Loucy (cell line): ENCODE data around the gene TAF3.

Experiments
- H2AFZ ChIP-seq: fragments of 200-600 bp; sonication (generic); 2 replicates; pipeline ENCODE4 v1.6.0; 2016; ENCODE audit warnings: antibody characterized with exemption, mild to moderate bottlenecking, low read length, moderate library complexity
- H3F3A ChIP-seq: fragments of 200-600 bp; 2 replicates; pipeline ENCODE4 v1.6.0; 2016; ENCODE audit warnings: antibody characterized with exemption, low read depth, mild to moderate bottlenecking
- H3K27me3 ChIP-seq: fragments of 200-600 bp; sonication (generic); 2 replicates; pipeline ENCODE4 v1.6.1; 2014; ENCODE audit warnings: low read length, mild to moderate bottlenecking; ENCODE audit not compliant: insufficient read depth, poor library complexity, severe bottlenecking
- H3K36me3 ChIP-seq: fragments of 200-600 bp; sonication (generic); 2 replicates; pipeline ENCODE4 v1.6.1; 2016; ENCODE audit warnings: low read length; ENCODE audit not compliant: insufficient read depth
- H3K4me1 ChIP-seq: fragments of 200-600 bp; sonication (generic); 2 replicates; pipeline ENCODE4 v1.5.1; 2014; ENCODE audit warnings: low read length, mild to moderate bottlenecking; ENCODE audit not compliant: insufficient read depth, poor library complexity, severe bottlenecking
- H3K4me2 ChIP-seq: fragments of 200-600 bp; sonication (generic); 2 replicates; pipeline ENCODE4 v1.6.0; 2014; ENCODE audit warnings: antibody characterized with exemption, low read length, low read depth, mild to moderate bottlenecking; ENCODE audit not compliant: poor library complexity, severe bottlenecking
- H3K4me3 ChIP-seq: fragments of 200-600 bp; sonication (generic); 2 replicates; pipeline ENCODE4 v1.5.1; 2014; ENCODE audit warnings: low read length, mild to moderate bottlenecking, mixed read lengths; ENCODE audit not compliant: poor library complexity, severe bottlenecking
- H3K79me2 ChIP-seq: fragments of 200-600 bp; sonication (generic); 2 replicates; pipeline ENCODE4 v1.6.1; 2014; ENCODE audit warnings: low read length; ENCODE audit not compliant: insufficient read depth
- H3K9ac ChIP-seq: fragments of 200-600 bp; sonication (generic); 2 replicates; pipeline ENCODE4 v1.6.0; 2014; ENCODE audit warnings: mild to moderate bottlenecking, low read depth, low read length, moderate library complexity; ENCODE audit not compliant: poor library complexity, severe bottlenecking
- H3K9me2 ChIP-seq: fragments of 200-600 bp; sonication (generic); replicated peaks from 2 replicates; pipeline ENCODE4 v1.6.1; 2016; ENCODE audit warnings: low read depth, low read length, mixed read lengths
- H3K9me3 ChIP-seq: fragments of 200-600 bp; sonication (generic); 2 replicates; pipeline ENCODE4 v1.6.1; 2014; ENCODE audit warnings: mild to moderate bottlenecking, antibody characterized with exemption, low read length, low read depth; ENCODE audit not compliant: insufficient read depth
- H4K20me1 ChIP-seq: fragments of 200-600 bp; sonication (generic); 2 replicates; pipeline ENCODE4 v1.6.0; 2014; ENCODE audit warnings: antibody characterized with exemption, low read length, mild to moderate bottlenecking; ENCODE audit not compliant: insufficient read depth, poor library complexity, severe bottlenecking
- EZH2phosphoT487 ChIP-seq: fragments of 200-600 bp; IDR thresholded peaks from 2 replicates; pipeline ENCODE4 v1.6.1; 2018; ENCODE audit warnings: antibody characterized with exemption, mild to moderate bottlenecking, moderate library complexity, borderline replicate concordance
- TF ChIP-seq, protein P1 (sequence below): fragments of 200-600 bp; sonication (generic); conservative IDR thresholded peaks from 2 replicates; pipeline ENCODE4 v1.5.1; 2014; ENCODE audit warnings: mild to moderate bottlenecking, antibody characterized with exemption, low read length

The TAF3 gene

DNA sequence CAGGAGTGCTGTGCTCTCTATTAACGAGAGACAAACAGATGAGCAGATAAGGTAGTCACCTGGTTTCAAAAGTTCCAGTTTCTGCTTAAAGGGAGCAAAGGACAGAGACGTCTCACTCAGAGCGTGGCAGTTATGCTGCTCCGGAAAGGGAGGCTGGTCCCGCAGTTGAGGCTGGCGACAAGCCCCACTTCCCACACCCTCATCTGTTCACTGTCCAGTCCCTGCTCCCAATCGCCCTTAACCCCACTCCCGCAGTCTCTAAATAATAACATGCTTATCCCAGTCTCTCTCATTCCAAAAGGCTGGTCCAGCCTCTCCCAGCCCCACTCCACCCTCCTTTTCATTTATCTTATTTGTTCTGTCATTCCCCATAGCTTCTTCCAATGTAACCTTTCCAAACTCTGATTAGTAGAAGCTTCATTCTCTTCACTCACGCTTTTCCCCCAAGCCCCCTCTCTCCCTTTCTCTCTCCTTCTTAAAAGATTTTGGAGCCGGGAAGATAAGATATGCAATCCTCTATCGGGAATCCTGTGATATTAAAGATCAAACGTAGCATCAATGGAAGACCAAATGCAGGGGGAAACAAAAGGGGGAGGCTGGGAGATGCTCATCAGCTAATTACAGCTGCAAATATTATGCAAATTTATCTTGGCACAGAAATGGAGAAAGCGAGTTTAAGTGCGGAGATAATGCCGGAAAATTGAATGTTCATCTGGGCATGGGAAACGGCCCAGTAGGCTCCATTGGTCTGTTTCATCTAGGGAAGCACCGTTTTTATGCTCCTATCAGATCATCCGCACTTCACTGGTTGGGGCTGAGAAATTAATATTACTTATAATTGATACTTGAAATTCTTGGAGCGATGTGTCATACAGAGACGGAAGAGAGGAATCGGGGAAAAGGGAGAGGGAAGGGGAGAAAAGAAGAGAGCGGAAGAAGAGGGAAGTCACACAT, 219.9 kb downstream of the TAF3 start:
- no peaks in the 10 kb centered on the region for H3F3A ChIP-seq
- no peaks in the 10 kb centered on the region for H3K27me3 ChIP-seq

DNA sequence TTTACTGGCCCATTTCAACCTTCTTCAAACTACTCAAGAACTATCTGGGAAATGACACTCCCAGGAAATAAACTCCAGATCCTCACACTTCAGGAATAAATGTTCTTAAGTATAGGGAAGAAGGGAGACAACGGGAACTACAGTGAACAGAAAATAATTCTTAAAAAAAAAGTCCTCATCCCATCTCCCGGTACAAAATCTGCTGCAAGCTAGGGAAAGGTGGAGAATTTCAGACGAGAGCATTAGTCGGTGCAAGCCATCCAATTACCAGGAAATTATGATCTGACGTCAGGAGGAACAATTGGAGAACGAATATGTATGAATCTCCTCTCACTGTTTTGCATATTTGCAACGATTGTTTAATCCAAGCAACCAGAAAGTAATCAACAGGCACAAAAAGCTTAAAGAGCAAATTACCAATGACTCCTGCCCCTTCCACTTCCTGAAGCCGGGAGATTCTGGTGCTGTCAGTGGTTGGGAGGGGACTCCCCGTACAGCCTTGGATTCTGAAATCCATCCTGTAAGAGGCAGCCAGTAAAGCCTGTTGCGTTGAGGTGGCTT, 221.1 kb downstream of the TAF3 start:
- Histone ChIP-seq H3K9me2 (no peaks in the 10 kb centered on the region), H4K20me1 (no peaks in the 10 kb centered on the region), H3F3A (no peaks in the 10 kb centered on the region), H3K36me3 (no peaks in the 10 kb centered on the region), H3K4me2 (no peak overlapping the region), H3K79me2 (no peaks in the 10 kb centered on the region), H3K4me3 (no peak overlapping the region), H3K27me3 (peaks cover 2% of the 10 kb centered on the region), H2AFZ (no peak overlapping the region), H3K9ac (no peak overlapping the region), H3K4me1 (no peaks in the 10 kb centered on the region), H3K9me3 (no peaks in the 10 kb centered on the region)
- TF ChIP-seq EZH2phosphoT487, result no peak
- TF ChIP-seq, protein P1, sequence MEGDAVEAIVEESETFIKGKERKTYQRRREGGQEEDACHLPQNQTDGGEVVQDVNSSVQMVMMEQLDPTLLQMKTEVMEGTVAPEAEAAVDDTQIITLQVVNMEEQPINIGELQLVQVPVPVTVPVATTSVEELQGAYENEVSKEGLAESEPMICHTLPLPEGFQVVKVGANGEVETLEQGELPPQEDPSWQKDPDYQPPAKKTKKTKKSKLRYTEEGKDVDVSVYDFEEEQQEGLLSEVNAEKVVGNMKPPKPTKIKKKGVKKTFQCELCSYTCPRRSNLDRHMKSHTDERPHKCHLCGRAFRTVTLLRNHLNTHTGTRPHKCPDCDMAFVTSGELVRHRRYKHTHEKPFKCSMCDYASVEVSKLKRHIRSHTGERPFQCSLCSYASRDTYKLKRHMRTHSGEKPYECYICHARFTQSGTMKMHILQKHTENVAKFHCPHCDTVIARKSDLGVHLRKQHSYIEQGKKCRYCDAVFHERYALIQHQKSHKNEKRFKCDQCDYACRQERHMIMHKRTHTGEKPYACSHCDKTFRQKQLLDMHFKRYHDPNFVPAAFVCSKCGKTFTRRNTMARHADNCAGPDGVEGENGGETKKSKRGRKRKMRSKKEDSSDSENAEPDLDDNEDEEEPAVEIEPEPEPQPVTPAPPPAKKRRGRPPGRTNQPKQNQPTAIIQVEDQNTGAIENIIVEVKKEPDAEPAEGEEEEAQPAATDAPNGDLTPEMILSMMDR, result no peak

More for the DNA sequence above, 219.9 kb downstream of the TAF3 start:
- no peaks in the 10 kb centered on the region for H3K9me2 ChIP-seq
- H3K4me2 ChIP-seq, result no peak overlapping the region
- H3K79me2 ChIP-seq, result no peaks in the 10 kb centered on the region
- H3K36me3 ChIP-seq, result no peaks in the 10 kb centered on the region
- no peaks in the 10 kb centered on the region for H4K20me1 ChIP-seq
- H3K4me1 ChIP-seq, result no peaks in the 10 kb centered on the region
- TF ChIP-seq, protein P1, result no peak
- no peak for TF ChIP-seq EZH2phosphoT487
- no peak overlapping the region for H3K4me3 ChIP-seq
- H2AFZ ChIP-seq, result no peak overlapping the region; the same call in 1 of the 2 replicates
- no peak overlapping the region for H3K9ac ChIP-seq
- no peaks in the 10 kb centered on the region for H3K9me3 ChIP-seq

DNA sequence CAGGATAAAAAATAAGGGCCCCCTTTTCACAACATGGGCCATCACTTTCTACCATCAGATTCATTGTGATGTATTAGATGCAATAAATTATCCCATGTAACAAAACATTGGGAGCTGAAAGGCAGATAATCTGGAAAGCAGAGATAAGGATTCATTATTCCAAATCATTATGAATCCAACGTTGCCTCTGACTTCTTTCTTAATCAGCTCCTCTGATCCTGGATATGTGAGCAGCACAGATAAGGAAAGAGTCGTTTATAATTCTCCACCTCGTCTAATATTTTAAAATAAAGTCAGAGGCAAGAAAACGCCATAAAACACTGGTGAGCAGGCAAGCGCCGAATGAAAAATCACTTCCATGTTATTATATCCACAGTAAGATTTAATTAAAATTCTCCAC, 222.3 kb downstream of the TAF3 start:
- no peaks in the 10 kb centered on the region for H4K20me1 ChIP-seq
- no peak overlapping the region for H2AFZ ChIP-seq
- H3K27me3 ChIP-seq, result peaks cover 5% of the 10 kb centered on the region
- no peaks in the 10 kb centered on the region for H3K4me1 ChIP-seq
- no peak overlapping the region for H3K4me3 ChIP-seq
- no peaks in the 10 kb centered on the region for H3K9me3 ChIP-seq
- H3K9me2 ChIP-seq, result no peaks in the 10 kb centered on the region
- no peak overlapping the region for H3K4me2 ChIP-seq
- H3F3A ChIP-seq, result no peaks in the 10 kb centered on the region
- no peak overlapping the region for H3K9ac ChIP-seq
- H3K36me3 ChIP-seq, result no peaks in the 10 kb centered on the region
- no peak for TF ChIP-seq EZH2phosphoT487
- TF ChIP-seq, protein P1, result no peak
- H3K79me2 ChIP-seq, result no peaks in the 10 kb centered on the region
